ENCODE data around the gene DLEC1.
"Not testable (repeated sequence)": the region's sequence is repeated elsewhere in the genome, so short reads cannot be mapped to it uniquely, and the experiment has no call there.

The DLEC1 gene

GRCh38 chr3:38018296-38019266 lies 20.4 kb upstream of the DLEC1 start:
- no peak for DNase-seq (ENCODE audit: low spot score)

DNA sequence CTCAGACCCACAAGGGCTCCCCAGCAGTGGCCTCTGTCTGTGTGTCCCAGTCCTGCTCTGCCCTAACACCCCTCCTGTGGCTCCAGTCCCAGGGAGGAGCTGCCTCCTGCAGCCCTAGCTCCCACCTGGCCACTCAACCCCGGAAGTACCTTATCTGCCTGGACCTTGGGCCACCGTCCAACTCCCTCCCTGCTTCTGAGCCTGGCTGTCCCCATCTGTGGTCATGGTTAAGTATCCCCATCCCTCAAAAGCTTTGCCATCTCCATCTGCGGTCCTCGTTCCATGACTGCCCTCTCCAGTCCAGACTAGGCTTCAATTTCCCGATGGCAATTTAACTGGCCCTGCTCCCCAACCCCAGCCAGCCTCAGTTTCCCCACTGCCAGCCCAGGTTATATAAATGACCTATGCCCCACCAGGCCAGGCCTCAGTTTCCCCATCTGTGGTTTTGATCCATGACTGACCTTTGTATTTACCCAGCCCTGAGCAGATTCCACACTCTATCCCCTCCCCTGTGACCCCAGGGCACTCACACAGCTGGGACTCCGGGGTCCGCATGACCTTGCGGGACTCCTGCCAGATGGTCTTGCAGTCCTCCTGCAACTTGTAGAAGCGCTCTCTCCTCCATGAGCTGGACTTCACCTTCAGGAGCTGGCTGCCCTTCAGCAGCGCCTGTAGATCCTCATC lies 19.2 kb upstream of the DLEC1 start:
- no peak for DNase-seq (ENCODE audit: low spot score)

DNA sequence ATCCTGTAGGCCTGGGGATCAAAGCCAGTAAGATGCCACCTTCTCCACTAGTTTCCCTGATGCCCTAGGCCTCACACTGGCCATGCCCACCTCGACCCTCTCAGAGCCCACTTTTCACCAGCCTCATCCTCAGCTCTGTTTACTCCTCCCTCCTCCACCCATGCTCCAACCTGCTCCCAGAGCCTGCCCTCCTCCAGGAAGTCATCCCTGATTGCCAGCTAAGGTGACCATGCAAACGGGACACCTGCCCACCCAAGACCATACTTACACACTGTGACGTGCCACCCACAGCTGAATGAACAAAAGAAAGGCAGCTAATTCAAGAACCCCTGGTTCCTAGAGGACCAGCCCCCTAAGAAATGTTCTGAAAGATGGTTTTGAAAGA lies 18.7 kb upstream of the DLEC1 start:
- DNase-seq (ENCODE audit: low spot score) = no peak

- no peak for DNase-seq (ENCODE audit: low spot score)
Observed at GRCh38 chr3:38021196-38021595, 17.8 kb upstream of the DLEC1 start.

DNA sequence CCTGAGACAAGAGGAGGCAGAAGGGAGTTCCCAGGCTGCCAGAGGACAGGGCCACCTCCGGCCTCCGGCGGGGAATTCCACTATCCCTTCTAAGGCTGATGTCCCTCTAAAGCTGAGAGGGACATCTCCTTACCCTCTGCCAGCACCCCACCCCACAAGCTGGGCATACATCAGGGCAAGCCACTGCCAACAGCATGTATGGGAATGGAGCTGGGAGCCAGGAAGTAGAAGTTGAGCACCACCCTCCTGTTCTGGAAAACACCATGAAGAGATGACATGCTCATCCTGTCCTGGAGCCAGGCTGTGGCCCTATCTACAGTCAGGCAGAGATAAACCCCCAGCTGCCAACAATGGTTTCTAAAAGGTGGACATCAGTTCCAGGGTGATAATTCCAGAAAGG lies 16.7 kb upstream of the DLEC1 start:
- DNase-seq (ENCODE audit: low spot score) = no peak

GRCh38 chr3:38022896-38023709 lies 15.9 kb upstream of the DLEC1 start:
- DNase-seq (ENCODE audit: low spot score) = no peak

DNA sequence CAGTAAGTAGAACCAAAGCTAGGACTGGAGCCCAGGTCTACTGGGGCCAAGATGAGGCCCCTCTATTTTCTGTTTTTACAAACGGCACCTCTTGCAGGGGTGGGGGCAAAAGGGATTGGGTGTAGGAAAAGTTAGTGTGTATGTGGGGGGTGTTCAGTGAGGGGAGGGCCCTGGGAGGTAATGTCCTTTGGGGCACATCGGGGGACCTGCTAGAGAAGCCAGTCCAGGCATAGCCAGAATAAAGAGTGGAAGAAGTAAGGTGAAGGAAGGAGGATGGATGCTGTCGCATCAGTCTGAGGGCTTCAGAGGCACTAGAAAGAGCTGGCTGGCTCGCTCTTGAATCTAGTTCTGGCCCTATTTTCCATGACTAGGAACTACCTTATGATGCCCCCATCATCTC lies 12.2 kb upstream of the DLEC1 start:
- DNase-seq (ENCODE audit: low spot score) = no peak

- no peak for DNase-seq (ENCODE audit: low spot score)
Observed at GRCh38 chr3:38027466-38028465, 11.2 kb upstream of the DLEC1 start.

DNA sequence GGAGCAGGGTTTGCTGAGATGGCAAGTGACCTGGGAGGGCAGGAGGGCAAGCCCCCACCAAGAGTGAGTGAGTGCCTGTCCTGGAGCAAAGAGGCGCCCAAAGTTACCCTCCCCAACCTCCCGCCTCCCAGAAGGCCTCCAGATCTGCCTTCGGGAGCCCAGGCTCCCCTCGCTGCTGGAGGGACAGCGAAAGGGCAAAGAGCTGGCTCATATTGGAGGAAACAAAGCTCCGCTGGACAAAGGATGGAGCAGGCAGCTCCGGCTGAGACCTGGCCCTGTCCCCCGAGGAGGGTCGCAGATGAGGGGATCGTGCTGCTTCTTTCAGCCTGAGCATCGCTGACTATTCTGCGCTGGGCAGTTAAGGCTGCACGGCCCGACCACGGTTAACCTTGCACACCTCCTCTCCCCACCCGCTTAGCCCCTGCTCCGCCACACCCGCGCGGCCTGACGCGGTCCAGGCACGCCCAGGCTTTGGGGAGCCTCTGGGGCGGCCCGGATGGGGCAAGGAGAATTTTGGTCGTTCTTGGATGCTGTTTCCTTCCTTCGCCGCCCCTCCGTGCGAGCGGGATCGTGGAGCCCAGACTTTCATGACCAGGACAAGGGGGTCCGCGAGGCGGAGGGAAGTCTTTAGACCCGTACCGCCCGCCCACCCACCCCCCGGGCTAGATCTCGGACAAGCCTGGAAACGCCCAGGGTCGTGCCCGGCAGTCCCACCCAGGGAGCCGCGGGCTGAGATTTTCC lies 10.2 kb upstream of the DLEC1 start:
- peak; percentile 61 for DNase-seq (ENCODE audit: low spot score)

GRCh38 chr3:38029400-38030125 lies 9.4 kb upstream of the DLEC1 start, which contains the start of gene PLCD1:
TSS of gene PLCD1 (minus strand) at chr3:38029642. CDS start at chr3:38029539, 103 bp downstream.
- peak; percentile 93 for DNase-seq (ENCODE audit: low spot score)

DNA sequence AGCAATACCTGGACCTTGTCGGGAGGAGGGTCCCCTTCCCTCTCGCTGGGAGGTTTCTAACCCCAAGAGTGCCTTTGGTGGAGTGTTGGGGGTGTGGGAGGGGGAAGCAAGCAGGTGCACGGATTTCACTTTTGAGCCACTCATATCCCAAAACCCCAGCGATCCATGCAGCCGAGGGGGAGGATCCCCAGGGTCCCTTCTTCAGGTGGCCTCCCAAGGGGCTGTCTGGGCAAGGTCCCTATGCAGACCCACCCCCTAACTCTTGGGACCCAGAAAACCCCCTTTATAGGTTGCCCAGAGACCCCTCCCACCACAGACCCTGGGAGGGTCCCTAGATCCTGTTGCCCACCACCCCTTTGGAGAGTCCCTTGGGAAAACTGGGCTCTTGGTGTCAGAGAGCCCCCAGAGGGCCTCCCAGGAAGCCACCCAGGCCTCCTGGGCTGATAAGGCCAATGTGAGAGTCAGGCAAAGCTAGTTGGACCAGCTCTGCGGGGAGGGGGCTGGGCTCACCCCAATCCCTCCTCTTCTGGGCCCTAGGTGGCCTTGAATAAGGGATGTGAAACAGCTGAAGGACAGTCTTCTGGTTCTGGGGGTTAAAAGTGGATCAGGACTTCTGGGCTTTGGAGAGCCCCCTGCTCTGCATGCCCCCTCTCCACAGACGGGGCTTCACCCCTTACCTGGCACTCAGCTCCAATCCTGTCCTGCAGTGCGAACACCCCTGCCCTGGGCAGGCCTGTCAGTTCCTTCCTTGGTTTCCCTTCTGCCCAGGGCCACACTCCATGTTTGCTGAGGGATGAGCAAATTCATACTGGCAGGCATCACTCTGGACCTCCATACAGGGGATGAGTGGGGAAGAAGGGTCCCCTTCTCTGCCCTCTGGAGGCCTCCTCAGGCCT lies 8.6 kb upstream of the DLEC1 start:
- DNase-seq (ENCODE audit: low spot score) = no peak

- peak; percentile 59 for DNase-seq (ENCODE audit: low spot score)
Observed at GRCh38 chr3:38031022-38031994, 7.7 kb upstream of the DLEC1 start.

DNA sequence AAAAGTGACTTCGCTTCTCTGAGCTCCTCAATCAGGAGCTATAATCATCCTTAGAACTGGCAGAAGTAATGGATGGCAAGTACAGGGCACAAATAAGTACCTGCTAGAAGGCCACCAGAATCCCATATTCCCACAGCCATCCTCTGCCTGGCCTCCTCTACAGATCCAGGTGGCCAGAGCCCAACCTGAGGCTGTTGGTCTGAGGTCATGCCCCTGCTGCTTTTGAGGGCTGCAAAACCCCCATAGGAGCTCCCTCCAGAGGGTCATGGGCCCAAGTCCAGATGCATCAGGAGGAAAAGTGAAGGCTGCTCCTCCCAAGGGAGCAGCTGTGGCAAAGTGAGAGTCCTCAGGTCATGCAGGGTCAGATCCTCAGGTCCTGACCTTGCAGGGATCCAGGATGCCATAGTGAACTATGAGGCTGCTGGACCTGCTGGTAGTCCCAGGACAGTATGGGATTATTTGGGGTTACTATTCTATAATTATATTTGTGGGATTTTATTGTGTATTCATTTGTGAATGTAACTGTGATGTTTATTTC lies 6.6 kb upstream of the DLEC1 start:
- DNase-seq (ENCODE audit: low spot score) = no peak

GRCh38 chr3:38033586-38033985 lies 5.4 kb upstream of the DLEC1 start:
- not testable (repeated sequence) for DNase-seq (ENCODE audit: low spot score)

- DNase-seq (ENCODE audit: low spot score) = not testable (repeated sequence)
Observed at GRCh38 chr3:38034335-38034734, 4.7 kb upstream of the DLEC1 start.

GRCh38 chr3:38036286-38036685 lies 2.7 kb upstream of the DLEC1 start:
- no peak for DNase-seq (ENCODE audit: low spot score)

GRCh38 chr3:38036906-38037305 lies 2.1 kb upstream of the DLEC1 start:
- no peak for DNase-seq (ENCODE audit: low spot score)

Measured in AG08396 (cell line).